Posterior cingulate gyrus (tissue), 11 donors: ENCODE results near the gene FAM20A.
A peak's percentile ranks its signal among the peaks of the same experiment; 100 is the strongest.

Experiments
- DNase-seq, 10 donors: peaks; one replicate each; pipeline versions ENCODE4 v3.0.0 to v3.0.0-alpha.2; 2020 to 2021; ENCODE audit warnings: mixed read lengths in 3 of 10
- intact Hi-C: fragments of 100-400 bp; cut with DNase I; formaldehyde crosslinking; loops from one replicate; pipeline ENCODE4 v1.15.1; 2023

Gene FAM20A

GRCh38 chr17:68611353-68612208 is 10.4 kb upstream of the FAM20A start:
- intact Hi-C loops, result loop anchor here (5.0 kb wide), 1 partner anchor 79 kb away; no protein-coding TSS in a partner anchor
- no peak for DNase-seq

GRCh38 chr17:68610554-68610953 is 9.4 kb upstream of the FAM20A start:
- intact Hi-C loops, result loop anchor here (5.0 kb wide), 1 partner anchor 78 kb away; no protein-coding TSS in a partner anchor
- DNase-seq, result no peak

- DNase-seq, result no peak
- intact Hi-C loops, result no loop called here
These were observed 7.5 kb upstream of the FAM20A start for GRCh38 chr17:68608515-68609130.

GRCh38 chr17:68606451-68607307 is 5.5 kb upstream of the FAM20A start:
- intact Hi-C loops, result no loop called here

GRCh38 chr17:68605914-68606313 is 4.7 kb upstream of the FAM20A start:
- intact Hi-C loops, result no loop called here
- no peak for DNase-seq

More at GRCh38 chr17:68606451-68607307, 5.5 kb upstream of the FAM20A start:
- no peak for DNase-seq

- intact Hi-C loops, result no loop called here
- DNase-seq, result no peak
These were observed 2.5 kb upstream of the FAM20A start for GRCh38 chr17:68603656-68604055.

- intact Hi-C loops, result no loop called here
- DNase-seq, result no peak
These were observed 1.9 kb upstream of the FAM20A start for GRCh38 chr17:68603027-68603426.

GRCh38 chr17:68602289-68602688 is 1.1 kb upstream of the FAM20A start:
- intact Hi-C loops, result no loop called here
- DNase-seq, result no peak

GRCh38 chr17:68601565-68602288 is 560 bp upstream of the FAM20A start:
- intact Hi-C loops, result no loop called here
- no peak for DNase-seq

- DNase-seq, result peak in 5 of 10 donors; percentile 17 to 85 (median 77)
- intact Hi-C loops, result no loop called here
These were observed 868 bp downstream of the FAM20A start for GRCh38 chr17:68600067-68600930.

- intact Hi-C loops, result no loop called here
- no peak for DNase-seq
These were observed 1.6 kb downstream of the FAM20A start for GRCh38 chr17:68599552-68600066.

GRCh38 chr17:68599091-68599490 is 2.1 kb downstream of the FAM20A start:
- DNase-seq, result no peak
- intact Hi-C loops, result no loop called here

GRCh38 chr17:68598545-68598961 is 2.6 kb downstream of the FAM20A start:
- intact Hi-C loops, result no loop called here

GRCh38 chr17:68598074-68598473 is 3.1 kb downstream of the FAM20A start:
- DNase-seq, result no peak
- intact Hi-C loops, result no loop called here

More at GRCh38 chr17:68598545-68598961, 2.6 kb downstream of the FAM20A start:
- DNase-seq, result no peak

GRCh38 chr17:68596411-68596945 is 4.7 kb downstream of the FAM20A start:
- DNase-seq, result no peak
- intact Hi-C loops, result no loop called here

- DNase-seq, result no peak
- intact Hi-C loops, result no loop called here
These were observed 5.2 kb downstream of the FAM20A start for GRCh38 chr17:68595986-68596385.

- no peak for DNase-seq
- intact Hi-C loops, result no loop called here
These were observed 5.7 kb downstream of the FAM20A start for GRCh38 chr17:68595496-68595895.

- intact Hi-C loops, result no loop called here
- DNase-seq, result no peak
These were observed 6.6 kb downstream of the FAM20A start for GRCh38 chr17:68594552-68594951.
